Fibroblast of the aortic adventitia (primary cell): ENCODE measurements around the gene DEFB127. TPM values are rescaled to one million over a fixed set of nuclear protein-coding genes. Genes with fewer than 3 reads are reported as not detected.

ENCODE experiments used
- DNase-seq: peaks from one replicate; pipeline ENCODE4 v3.0.0-alpha.2; 2010; ENCODE audit warnings: low read depth
- H3K4me3 ChIP-seq: 2 replicates; pipeline ENCODE4 v1.5.1; 2011; ENCODE audit warnings: low read depth, mild to moderate bottlenecking, control low read depth, low read length, moderate library complexity
- CTCF ChIP-seq: IDR thresholded peaks from 2 replicates; pipeline ENCODE4 v1.5.1; 2011; ENCODE audit warnings: mild to moderate bottlenecking, low read length, control low read depth, inconsistent platforms; ENCODE audit not compliant: insufficient read depth
- total RNA-seq: library from RNA; depleted of rRNA; stranded (reverse); fragments of >200 nt; gene quantifications from 2 replicates; pipeline ENCODE4 v1.2.3, GENCODE V29; 2012; ENCODE audit warnings: low replicate concordance

Gene DEFB127
- total RNA-seq, 1 donor, result not detected

GRCh38 chr20:152131-152530 is 5.1 kb upstream of the DEFB127 start:
- TF ChIP-seq CTCF, result no peak
- DNase-seq, result no peak
- H3K4me3 ChIP-seq, result no peak overlapping the region

- no peak overlapping the region for H3K4me3 ChIP-seq
- TF ChIP-seq CTCF, result no peak
- DNase-seq, result no peak
Measured at GRCh38 chr20:164618-165017, 7.4 kb downstream of the DEFB127 start.

GRCh38 chr20:168876-169275 is 11.6 kb downstream of the DEFB127 start:
- no peak overlapping the region for H3K4me3 ChIP-seq
- no peak for DNase-seq
- no peak for TF ChIP-seq CTCF

GRCh38 chr20:184288-184687 is 27.0 kb downstream of the DEFB127 start:
- no peak overlapping the region for H3K4me3 ChIP-seq
- DNase-seq, result no peak
- TF ChIP-seq CTCF, result no peak

- no peak overlapping the region for H3K4me3 ChIP-seq
- no peak for DNase-seq
- TF ChIP-seq CTCF, result no peak
Measured at GRCh38 chr20:187733-188132, 30.5 kb downstream of the DEFB127 start.

GRCh38 chr20:189611-190010 is 32.4 kb downstream of the DEFB127 start, which contains the start of gene DEFB128:
TSS of gene DEFB128 (minus strand) at chr20:189711. CDS start at chr20:189623, 88 bp downstream.
- DNase-seq, result no peak
- no peak for TF ChIP-seq CTCF
- no peak within 1 kb of the TSS for H3K4me3 ChIP-seq

GRCh38 chr20:198225-198624 is 41.0 kb downstream of the DEFB127 start:
- DNase-seq, result no peak
- TF ChIP-seq CTCF, result no peak
- no peak overlapping the region for H3K4me3 ChIP-seq
